GM18873 (cell line): ENCODE measurements around the gene IFITM10.
"Not testable (repeated sequence)": the region's sequence is repeated elsewhere in the genome, so short reads cannot be mapped to it uniquely, and the experiment has no call there.

Experiments
- ATAC-seq: cut with Tn5 transposase; IDR thresholded peaks from one replicate; pipeline ENCODE4 v1.9.1; 2021; ENCODE audit warnings: mild to moderate bottlenecking, moderate library complexity, moderate number of reproducible peaks; ENCODE audit not compliant: unreplicated experiment, low FRiP score

Gene IFITM10

GRCh38 chr11:1778141-1778911, 27.9 kb upstream of the IFITM10 start:
- ATAC-seq: no peak

GRCh38 chr11:1777737-1778136, 27.3 kb upstream of the IFITM10 start:
- ATAC-seq: no peak

- no peak for ATAC-seq
These were observed 26.7 kb upstream of the IFITM10 start for GRCh38 chr11:1776944-1777715.

- no peak for ATAC-seq
These were observed 26.0 kb upstream of the IFITM10 start for GRCh38 chr11:1776331-1776851.

GRCh38 chr11:1774886-1775285, 24.5 kb upstream of the IFITM10 start:
- no peak for ATAC-seq

- no peak for ATAC-seq
These were observed 23.7 kb upstream of the IFITM10 start for GRCh38 chr11:1773994-1774550.

- no peak for ATAC-seq
These were observed 23.0 kb upstream of the IFITM10 start for GRCh38 chr11:1773131-1773993.

GRCh38 chr11:1772270-1773130, 22.1 kb upstream of the IFITM10 start:
- ATAC-seq: no peak

GRCh38 chr11:1771700-1772099, 21.3 kb upstream of the IFITM10 start:
- ATAC-seq: no peak

- ATAC-seq: no peak
These were observed 20.9 kb upstream of the IFITM10 start for GRCh38 chr11:1771273-1771672.

GRCh38 chr11:1770528-1770927, 20.1 kb upstream of the IFITM10 start:
- ATAC-seq: no peak

GRCh38 chr11:1770061-1770460, 19.7 kb upstream of the IFITM10 start:
- no peak for ATAC-seq

GRCh38 chr11:1769304-1769936, 19.0 kb upstream of the IFITM10 start:
- ATAC-seq: not testable (repeated sequence)

- no peak for ATAC-seq
These were observed 17.7 kb upstream of the IFITM10 start for GRCh38 chr11:1768141-1768469.

GRCh38 chr11:1767399-1768140, 17.2 kb upstream of the IFITM10 start:
- no peak for ATAC-seq

GRCh38 chr11:1766719-1767398, 16.5 kb upstream of the IFITM10 start:
- no peak for ATAC-seq

- no peak for ATAC-seq
These were observed 15.7 kb upstream of the IFITM10 start for GRCh38 chr11:1765871-1766718.
